Spinal cord (tissue), 10 donors: ENCODE data around the gene C11orf65. TPM values are rescaled to one million over a fixed set of nuclear protein-coding genes. Genes with fewer than 3 reads are reported as not detected.
"Not testable (repeated sequence)": the region's sequence is repeated elsewhere in the genome, so short reads cannot be mapped to it uniquely, and the experiment has no call there.

Experiments used
- DNase-seq, 6 donors: peaks; one replicate each; pipeline versions ENCODE4 v3.0.0 to v3.0.0-alpha.2; 2013 to 2015; ENCODE audit warnings: low spot score in 6 of 6, low read depth in 4 of 6
- H3K27ac ChIP-seq: one replicate; pipeline ENCODE4 v1.5.1; 2013; ENCODE audit warnings: low read depth, low read length, control low read depth
- H3K27me3 ChIP-seq: one replicate; pipeline ENCODE4 v1.6.1; 2013; ENCODE audit warnings: low read length; ENCODE audit not compliant: control insufficient read depth, insufficient read depth
- H3K36me3 ChIP-seq: one replicate; pipeline ENCODE4 v1.6.1; 2013; ENCODE audit warnings: low read length; ENCODE audit not compliant: control insufficient read depth, insufficient read depth
- H3K4me1 ChIP-seq: one replicate; pipeline ENCODE4 v1.6.1; 2013; ENCODE audit warnings: low read length; ENCODE audit not compliant: control insufficient read depth, insufficient read depth
- H3K4me3 ChIP-seq: one replicate; pipeline ENCODE4 v1.5.1; 2013; ENCODE audit warnings: low read depth, low read length, control low read depth
- H3K9me3 ChIP-seq: one replicate; pipeline ENCODE4 v1.6.1; 2013; ENCODE audit warnings: low read length; ENCODE audit not compliant: control insufficient read depth, insufficient read depth
- WGBS: methylation state at CpG from one replicate; pipeline ENCODE4 v1.1.5; 2013; ENCODE audit warnings: missing lambda C conversion rate; ENCODE audit not compliant: insufficient coverage; 5-methylcytosine and 5-hydroxymethylcytosine counted together
- polyA plus RNA-seq, 2 donors: library from polyadenylated mRNA; unstranded; fragments of 120-200 nt; gene quantifications; one replicate each; pipeline ENCODE4 v1.2.1, GENCODE V29; 2013; ENCODE audit not compliant: insufficient read length in 2 of 2
- total RNA-seq, 2 donors: library from RNA; depleted of rRNA in 1 of 2; stranded (reverse); fragments of 120-200 nt in 1 of 2; fragments of >200 nt in 1 of 2; gene quantifications; one replicate each; pipeline versions ENCODE4 v1.2.3 to v1.2.4, GENCODE V29; 2013 to 2014
- donor health status: healthy.

C11orf65 gene
- total and polyA plus RNA-seq, 4 donors, result 0.84 to 1.5 (median 1.1) TPM

GRCh38 chr11:108474664-108475463 lies 7.5 kb upstream of the C11orf65 start:
- no peak for DNase-seq
- H3K27me3 ChIP-seq, result no peaks in the 10 kb centered on the region
- WGBS, result 100% methylated on average over 3 of the region's 11 CpGs
- H3K4me3 ChIP-seq, result no peak overlapping the region
- no peaks in the 10 kb centered on the region for H3K9me3 ChIP-seq
- H3K4me1 ChIP-seq, result no peaks in the 10 kb centered on the region
- H3K27ac ChIP-seq, result no peak overlapping the region
- peaks cover 16% of the 10 kb centered on the region for H3K36me3 ChIP-seq

- Histone ChIP-seq H3K4me3 (no peak overlapping the region), H3K27ac (no peak overlapping the region), H3K36me3 (peaks cover 14% of the 10 kb centered on the region), H3K27me3 (no peaks in the 10 kb centered on the region), H3K4me1 (peaks cover 4% of the 10 kb centered on the region), H3K9me3 (no peaks in the 10 kb centered on the region)
- DNase-seq, result no peak
- no CpG with 5 or more reads among the region's 1 CpG for WGBS
Observed at GRCh38 chr11:108472681-108473080, 5.4 kb upstream of the C11orf65 start.

- H3K9me3 ChIP-seq, result no peaks in the 10 kb centered on the region
- DNase-seq, result no peak
- H3K4me1 ChIP-seq, result peaks cover 5% of the 10 kb centered on the region
- no peaks in the 10 kb centered on the region for H3K27me3 ChIP-seq
- H3K27ac ChIP-seq, result no peak overlapping the region
- WGBS, result no CpG with 5 or more reads among the region's 1 CpG
- H3K36me3 ChIP-seq, result no peaks in the 10 kb centered on the region
- no peak overlapping the region for H3K4me3 ChIP-seq
Observed at GRCh38 chr11:108468478-108468864, 1.1 kb upstream of the C11orf65 start.

GRCh38 chr11:108466405-108466804 lies 924 bp downstream of the C11orf65 start:
- Histone ChIP-seq H3K4me3 (peak overlapping the region; percentile 97), H3K27me3 (no peaks in the 10 kb centered on the region), H3K4me1 (peaks cover 5% of the 10 kb centered on the region), H3K27ac (peak overlapping the region; percentile 100), H3K36me3 (no peaks in the 10 kb centered on the region), H3K9me3 (no peaks in the 10 kb centered on the region)
- 100% methylated on average over 3 of the region's 7 CpGs for WGBS
- no peak for DNase-seq

GRCh38 chr11:108453207-108453835 lies 14.0 kb downstream of the C11orf65 start:
- Histone ChIP-seq H3K27ac (no peak overlapping the region), H3K36me3 (no peaks in the 10 kb centered on the region), H3K4me1 (no peaks in the 10 kb centered on the region), H3K4me3 (no peak overlapping the region), H3K27me3 (no peaks in the 10 kb centered on the region), H3K9me3 (peaks cover 5% of the 10 kb centered on the region)
- no peak for DNase-seq
- WGBS, result no CpG with 5 or more reads among the region's 2 CpGs

- H3K4me3 ChIP-seq, result not testable (repeated sequence)
Observed at GRCh38 chr11:108441445-108441844, 25.9 kb downstream of the C11orf65 start.

GRCh38 chr11:108436594-108436993 lies 30.7 kb downstream of the C11orf65 start:
- no peak for DNase-seq
- no peaks in the 10 kb centered on the region for H3K27me3 ChIP-seq
- peaks cover 3% of the 10 kb centered on the region for H3K9me3 ChIP-seq
- no CpG with 5 or more reads among the region's 2 CpGs for WGBS
- no peaks in the 10 kb centered on the region for H3K36me3 ChIP-seq
- H3K4me3 ChIP-seq, result no peak overlapping the region
- H3K27ac ChIP-seq, result no peak overlapping the region
- no peaks in the 10 kb centered on the region for H3K4me1 ChIP-seq

More at GRCh38 chr11:108441445-108441844, 25.9 kb downstream of the C11orf65 start:
- not testable (repeated sequence) for H3K4me1 ChIP-seq, DNase-seq, H3K9me3 ChIP-seq, H3K36me3 ChIP-seq, H3K27ac ChIP-seq, H3K27me3 ChIP-seq
- 88% methylated on average over 4 of the region's 4 CpGs for WGBS

GRCh38 chr11:108435066-108435465 lies 32.3 kb downstream of the C11orf65 start:
- WGBS, result no CpG with 5 or more reads among the region's 1 CpG
- no peak overlapping the region for H3K4me3 ChIP-seq
- no peaks in the 10 kb centered on the region for H3K27me3 ChIP-seq
- no peak overlapping the region for H3K27ac ChIP-seq
- DNase-seq, result no peak
- H3K36me3 ChIP-seq, result no peaks in the 10 kb centered on the region
- peaks cover 3% of the 10 kb centered on the region for H3K9me3 ChIP-seq
- H3K4me1 ChIP-seq, result no peaks in the 10 kb centered on the region

- Histone ChIP-seq H3K36me3 (no peaks in the 10 kb centered on the region), H3K27me3 (no peaks in the 10 kb centered on the region), H3K4me3 (no peak overlapping the region), H3K27ac (no peak overlapping the region), H3K9me3 (no peaks in the 10 kb centered on the region), H3K4me1 (no peaks in the 10 kb centered on the region)
- no peak for DNase-seq
Observed at GRCh38 chr11:108432783-108433182, 34.5 kb downstream of the C11orf65 start.

- H3K4me1 ChIP-seq, result no peaks in the 10 kb centered on the region
- H3K9me3 ChIP-seq, result no peaks in the 10 kb centered on the region
- no peak overlapping the region for H3K4me3 ChIP-seq
- DNase-seq, result no peak
- WGBS, result no CpG with 5 or more reads among the region's 1 CpG
- H3K27ac ChIP-seq, result no peak overlapping the region
- H3K27me3 ChIP-seq, result no peaks in the 10 kb centered on the region
- H3K36me3 ChIP-seq, result no peaks in the 10 kb centered on the region
Observed at GRCh38 chr11:108431997-108432396, 35.3 kb downstream of the C11orf65 start.
